GM06990 (cell line): ENCODE data around the gene KCNJ15.

ENCODE experiments used
- DNase-seq: peaks from one replicate; pipeline ENCODE4 v3.0.0-alpha.2; 2011; ENCODE audit not compliant: insufficient read length; ENCODE audit errors: extremely low read depth
- H3K27me3 ChIP-seq: replicated peaks from 2 replicates; pipeline ENCODE4 v1.6.0; 2011; ENCODE audit warnings: low read length; ENCODE audit not compliant: control insufficient read depth, insufficient read depth
- H3K36me3 ChIP-seq: 2 replicates; pipeline ENCODE4 v1.5.1; 2011; ENCODE audit warnings: low read length; ENCODE audit not compliant: control insufficient read depth, insufficient read depth
- H3K4me3 ChIP-seq: replicated peaks from 2 replicates; pipeline ENCODE4 v1.5.1; 2011; ENCODE audit warnings: low read depth, mild to moderate bottlenecking, control low read depth, low read length
- CTCF ChIP-seq: IDR thresholded peaks from 2 replicates; pipeline ENCODE4 v1.5.1; 2011; ENCODE audit warnings: low read length, control low read depth, mild to moderate bottlenecking, inconsistent platforms; ENCODE audit not compliant: insufficient read depth, poor library complexity, severe bottlenecking

KCNJ15 gene

GRCh38 chr21:38273745-38274542, 17.2 kb downstream of the KCNJ15 start:
- DNase-seq: no peak
- H3K4me3 ChIP-seq: no peak overlapping the region
- no peak for TF ChIP-seq CTCF

GRCh38 chr21:38277501-38278131, 20.8 kb downstream of the KCNJ15 start:
- Histone ChIP-seq H3K4me3 (no peak overlapping the region), H3K27me3 (no peaks in the 10 kb centered on the region), H3K36me3 (no peaks in the 10 kb centered on the region)
- no peak for DNase-seq
- no peak for TF ChIP-seq CTCF

More at GRCh38 chr21:38273745-38274542, 17.2 kb downstream of the KCNJ15 start:
- H3K27me3 ChIP-seq: no peaks in the 10 kb centered on the region
- H3K36me3 ChIP-seq: no peaks in the 10 kb centered on the region

GRCh38 chr21:38280454-38280853, 23.7 kb downstream of the KCNJ15 start:
- Histone ChIP-seq H3K36me3 (no peaks in the 10 kb centered on the region), H3K27me3 (no peaks in the 10 kb centered on the region), H3K4me3 (no peak overlapping the region)
- DNase-seq: no peak
- TF ChIP-seq CTCF: no peak

- no peak for TF ChIP-seq CTCF
- DNase-seq: no peak
- H3K27me3 ChIP-seq: no peaks in the 10 kb centered on the region; the same call in 1 of the 2 replicates
- no peak overlapping the region for H3K4me3 ChIP-seq
- no peaks in the 10 kb centered on the region for H3K36me3 ChIP-seq
Measured at GRCh38 chr21:38280867-38281266, 24.1 kb downstream of the KCNJ15 start.

GRCh38 chr21:38282921-38283320, 26.1 kb downstream of the KCNJ15 start:
- DNase-seq: no peak
- no peak for TF ChIP-seq CTCF
- Histone ChIP-seq H3K36me3 (no peaks in the 10 kb centered on the region), H3K4me3 (no peak overlapping the region), H3K27me3 (no peaks in the 10 kb centered on the region; the same call in 1 of the 2 replicates)
